ENCODE measurements around the gene CASZ1. TPM values are rescaled to one million over a fixed set of nuclear protein-coding genes. Genes with fewer than 3 reads are reported as not detected.

CASZ1 gene
- polyA plus RNA-seq, 3 donors: 0.30 to 3.7 (median 0.50) TPM

GRCh38 chr1:10745383-10745782 is 51.1 kb downstream of the CASZ1 start:
- H3K36me3 Mint-ChIP-seq: no peaks in the 10 kb centered on the region

GRCh38 chr1:10744654-10745238 is 51.7 kb downstream of the CASZ1 start:
- 95% methylated on average over 16 of the region's 18 CpGs for WGBS (ENCODE audit: insufficient coverage)
- no peak overlapping the region for H3K27ac Mint-ChIP-seq
- Histone ChIP-seq H3K4me2 (replicated peaks; ENCODE audit: extremely low read depth, low read length, poor library complexity, severe bottlenecking) (no peak overlapping the region), H3K27me3 (ENCODE audit: control insufficient read depth in 2 of 2, insufficient read depth in 2 of 2, low read length in 2 of 2) (no peaks in the 10 kb centered on the region), H4K20me1 (ENCODE audit: insufficient read depth, low read length) (no peaks in the 10 kb centered on the region), H3K9ac (ENCODE audit: insufficient read depth, low read length, poor library complexity, severe bottlenecking) (no peak overlapping the region), H3K36me3 (replicated peaks in 1 of 2; ENCODE audit: control insufficient read depth in 1 of 2, insufficient read depth in 2 of 2, low read length in 2 of 2) (no peaks in the 10 kb centered on the region), H3K4me3 (replicated peaks in 1 of 3; ENCODE audit: low read depth in 2 of 3, low read length in 3 of 3) (no peak overlapping the region), H3K27ac (ENCODE audit: low read depth in 1 of 2, low read length in 2 of 2) (no peak overlapping the region), H3K4me1 (ENCODE audit: control insufficient read depth in 1 of 2, insufficient read depth in 2 of 2, low read length in 2 of 2) (no peaks in the 10 kb centered on the region), H2AFZ (ENCODE audit: insufficient read depth, low read depth, low read length, poor library complexity, severe bottlenecking) (no peak overlapping the region), H3K79me2 (ENCODE audit: insufficient read depth, low read length) (no peaks in the 10 kb centered on the region), H3K9me3 (replicated peaks in 1 of 2; ENCODE audit: control insufficient read depth in 1 of 2, insufficient read depth in 1 of 2, low read length in 2 of 2) (no peaks in the 10 kb centered on the region)
- no peak for DNase-seq
- H3K36me3 Mint-ChIP-seq: no peaks in the 10 kb centered on the region
- intact Hi-C loops (cut with micrococcal nuclease): no loop called here
- H3K4me1 Mint-ChIP-seq: no peaks in the 10 kb centered on the region
- no peak overlapping the region for H3K4me3 Mint-ChIP-seq
- no peaks in the 10 kb centered on the region for H3K9me3 Mint-ChIP-seq
- TF ChIP-seq CTCF (IDR thresholded peaks at IDR 0.05): no peak
- H3K27me3 Mint-ChIP-seq (ENCODE audit: low read depth in 3 of 3): peaks cover 2 to 11% (median 4%) of the 10 kb centered on the region in 3 donors

More at GRCh38 chr1:10745383-10745782, 51.1 kb downstream of the CASZ1 start:
- no peaks in the 10 kb centered on the region for H4K20me1 ChIP-seq (ENCODE audit: insufficient read depth, low read length)
- H3K27me3 ChIP-seq (ENCODE audit: control insufficient read depth in 2 of 2, insufficient read depth in 2 of 2, low read length in 2 of 2): no peaks in the 10 kb centered on the region
- Mint-ChIP-seq H3K4me1 (no peaks in the 10 kb centered on the region), H3K9me3 (no peaks in the 10 kb centered on the region), H3K27ac (no peak overlapping the region), H3K27me3 (ENCODE audit: low read depth in 3 of 3) (peaks cover 2 to 9% (median 4%) of the 10 kb centered on the region in 3 donors), H3K4me3 (no peak overlapping the region)
- no peaks in the 10 kb centered on the region for H3K9me3 ChIP-seq (replicated peaks in 1 of 2; ENCODE audit: control insufficient read depth in 1 of 2, insufficient read depth in 1 of 2, low read length in 2 of 2)
- intact Hi-C loops (cut with micrococcal nuclease): no loop called here
- H3K79me2 ChIP-seq (ENCODE audit: insufficient read depth, low read length): no peaks in the 10 kb centered on the region
- H3K4me2 ChIP-seq (replicated peaks; ENCODE audit: extremely low read depth, low read length, poor library complexity, severe bottlenecking): no peak overlapping the region
- WGBS (ENCODE audit: insufficient coverage): 90% methylated on average over 3 of the region's 6 CpGs
- H3K4me3 ChIP-seq (replicated peaks in 1 of 3; ENCODE audit: low read depth in 2 of 3, low read length in 3 of 3): no peak overlapping the region
- no peak overlapping the region for H2AFZ ChIP-seq (ENCODE audit: insufficient read depth, low read depth, low read length, poor library complexity, severe bottlenecking)
- no peak for TF ChIP-seq CTCF (IDR thresholded peaks at IDR 0.05)
- H3K27ac ChIP-seq (ENCODE audit: low read depth in 1 of 2, low read length in 2 of 2): no peak overlapping the region
- H3K36me3 ChIP-seq (replicated peaks in 1 of 2; ENCODE audit: control insufficient read depth in 1 of 2, insufficient read depth in 2 of 2, low read length in 2 of 2): no peaks in the 10 kb centered on the region
- H3K9ac ChIP-seq (ENCODE audit: insufficient read depth, low read length, poor library complexity, severe bottlenecking): no peak overlapping the region
- no peaks in the 10 kb centered on the region for H3K4me1 ChIP-seq (ENCODE audit: control insufficient read depth in 1 of 2, insufficient read depth in 2 of 2, low read length in 2 of 2)
- DNase-seq: no peak

Measured in CD14-positive monocyte (primary cell).